DND-41 (cell line): ENCODE measurements around the gene UBR1.

Experiments used
- EZH2 ChIP-seq: IDR thresholded peaks from 3 replicates; pipeline ENCODE4 v1.6.1; 2012; ENCODE audit warnings: borderline replicate concordance, low read depth, mild to moderate bottlenecking, moderate library complexity, low read length, inconsistent platforms; ENCODE audit not compliant: severe bottlenecking
- TF ChIP-seq, protein P1 (sequence below): IDR thresholded peaks from 2 replicates; pipeline ENCODE4 v1.5.1; 2012; ENCODE audit warnings: borderline replicate concordance, low read length, moderate library complexity, mild to moderate bottlenecking; ENCODE audit not compliant: poor library complexity, severe bottlenecking; ENCODE audit errors: extremely low read depth

DNA sequence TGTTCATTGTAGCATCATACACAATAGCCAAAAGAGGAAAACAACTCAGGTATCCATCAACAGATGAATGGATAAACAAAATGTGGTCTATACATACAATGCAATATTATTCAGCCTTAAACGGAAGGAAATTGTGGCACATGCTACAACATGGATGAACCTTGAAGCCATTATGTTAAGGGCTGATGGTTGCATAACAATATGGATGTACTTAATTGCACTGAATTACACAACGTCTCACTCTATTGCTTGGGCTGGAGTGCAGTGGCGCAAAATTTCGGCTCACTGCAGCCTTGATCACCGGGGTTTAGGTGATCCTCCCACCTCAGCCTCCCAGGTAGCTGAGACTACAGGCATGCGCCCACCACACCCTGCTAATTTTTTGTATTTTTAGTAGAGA is 20.5 kb upstream of the UBR1 start:
- TF ChIP-seq, protein P1, sequence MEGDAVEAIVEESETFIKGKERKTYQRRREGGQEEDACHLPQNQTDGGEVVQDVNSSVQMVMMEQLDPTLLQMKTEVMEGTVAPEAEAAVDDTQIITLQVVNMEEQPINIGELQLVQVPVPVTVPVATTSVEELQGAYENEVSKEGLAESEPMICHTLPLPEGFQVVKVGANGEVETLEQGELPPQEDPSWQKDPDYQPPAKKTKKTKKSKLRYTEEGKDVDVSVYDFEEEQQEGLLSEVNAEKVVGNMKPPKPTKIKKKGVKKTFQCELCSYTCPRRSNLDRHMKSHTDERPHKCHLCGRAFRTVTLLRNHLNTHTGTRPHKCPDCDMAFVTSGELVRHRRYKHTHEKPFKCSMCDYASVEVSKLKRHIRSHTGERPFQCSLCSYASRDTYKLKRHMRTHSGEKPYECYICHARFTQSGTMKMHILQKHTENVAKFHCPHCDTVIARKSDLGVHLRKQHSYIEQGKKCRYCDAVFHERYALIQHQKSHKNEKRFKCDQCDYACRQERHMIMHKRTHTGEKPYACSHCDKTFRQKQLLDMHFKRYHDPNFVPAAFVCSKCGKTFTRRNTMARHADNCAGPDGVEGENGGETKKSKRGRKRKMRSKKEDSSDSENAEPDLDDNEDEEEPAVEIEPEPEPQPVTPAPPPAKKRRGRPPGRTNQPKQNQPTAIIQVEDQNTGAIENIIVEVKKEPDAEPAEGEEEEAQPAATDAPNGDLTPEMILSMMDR = no peak
- no peak for TF ChIP-seq EZH2
